GM12873 (cell line): ENCODE results near the gene SCNM1.

ENCODE experiments used
- TF ChIP-seq, protein P1 (sequence below): IDR thresholded peaks from 2 replicates; pipeline ENCODE4 v1.5.1; 2012; ENCODE audit warnings: low read depth, mild to moderate bottlenecking, moderate library complexity, low read length, control low read depth; ENCODE audit not compliant: insufficient read depth; ENCODE audit errors: missing control alignments

Gene SCNM1

DNA sequence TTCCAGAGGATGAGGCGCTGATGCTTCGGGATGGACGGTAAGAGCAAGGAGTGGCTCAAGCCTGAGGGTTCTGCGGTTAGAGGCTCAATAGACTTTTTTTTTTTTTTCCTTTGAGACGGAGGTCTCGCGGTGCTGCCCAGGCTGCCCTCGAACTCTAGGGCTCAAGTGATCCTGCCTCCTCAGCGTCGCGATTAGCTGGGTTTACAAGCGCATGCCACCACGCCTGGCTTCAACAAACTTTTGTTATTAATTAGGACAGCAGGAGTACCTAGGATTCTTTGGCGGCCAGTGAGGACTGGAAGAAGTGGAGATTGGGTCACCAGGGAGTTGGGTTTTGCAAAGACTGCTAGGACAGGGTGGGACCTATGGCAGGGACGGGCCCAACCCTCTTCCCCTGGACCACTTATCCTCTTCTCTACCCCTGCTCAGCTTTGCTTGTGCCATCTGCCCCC, 587 bp downstream of the SCNM1 start:
- TF ChIP-seq, protein P1, sequence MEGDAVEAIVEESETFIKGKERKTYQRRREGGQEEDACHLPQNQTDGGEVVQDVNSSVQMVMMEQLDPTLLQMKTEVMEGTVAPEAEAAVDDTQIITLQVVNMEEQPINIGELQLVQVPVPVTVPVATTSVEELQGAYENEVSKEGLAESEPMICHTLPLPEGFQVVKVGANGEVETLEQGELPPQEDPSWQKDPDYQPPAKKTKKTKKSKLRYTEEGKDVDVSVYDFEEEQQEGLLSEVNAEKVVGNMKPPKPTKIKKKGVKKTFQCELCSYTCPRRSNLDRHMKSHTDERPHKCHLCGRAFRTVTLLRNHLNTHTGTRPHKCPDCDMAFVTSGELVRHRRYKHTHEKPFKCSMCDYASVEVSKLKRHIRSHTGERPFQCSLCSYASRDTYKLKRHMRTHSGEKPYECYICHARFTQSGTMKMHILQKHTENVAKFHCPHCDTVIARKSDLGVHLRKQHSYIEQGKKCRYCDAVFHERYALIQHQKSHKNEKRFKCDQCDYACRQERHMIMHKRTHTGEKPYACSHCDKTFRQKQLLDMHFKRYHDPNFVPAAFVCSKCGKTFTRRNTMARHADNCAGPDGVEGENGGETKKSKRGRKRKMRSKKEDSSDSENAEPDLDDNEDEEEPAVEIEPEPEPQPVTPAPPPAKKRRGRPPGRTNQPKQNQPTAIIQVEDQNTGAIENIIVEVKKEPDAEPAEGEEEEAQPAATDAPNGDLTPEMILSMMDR, result no peak

DNA sequence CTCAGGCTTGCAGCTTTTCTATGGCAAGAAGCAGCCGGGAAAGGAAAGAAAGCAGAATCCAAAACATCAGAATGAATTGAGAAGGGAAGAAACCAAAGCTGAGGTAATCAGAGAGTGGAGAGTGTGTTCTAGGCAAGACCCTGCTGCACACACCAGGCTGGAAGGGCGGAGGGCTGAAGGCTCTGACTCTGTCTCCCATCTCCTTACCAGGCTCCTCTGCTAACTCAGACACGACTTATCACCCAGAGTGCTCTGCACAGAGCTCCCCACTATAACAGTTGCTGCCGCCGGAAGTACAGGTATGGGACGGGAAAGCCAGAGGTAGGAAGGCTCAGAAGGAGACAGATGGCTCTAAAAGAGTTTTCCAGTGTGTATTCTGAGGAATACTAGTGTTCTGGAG, 1.2 kb downstream of the SCNM1 start:
- TF ChIP-seq, protein P1, result no peak

DNA sequence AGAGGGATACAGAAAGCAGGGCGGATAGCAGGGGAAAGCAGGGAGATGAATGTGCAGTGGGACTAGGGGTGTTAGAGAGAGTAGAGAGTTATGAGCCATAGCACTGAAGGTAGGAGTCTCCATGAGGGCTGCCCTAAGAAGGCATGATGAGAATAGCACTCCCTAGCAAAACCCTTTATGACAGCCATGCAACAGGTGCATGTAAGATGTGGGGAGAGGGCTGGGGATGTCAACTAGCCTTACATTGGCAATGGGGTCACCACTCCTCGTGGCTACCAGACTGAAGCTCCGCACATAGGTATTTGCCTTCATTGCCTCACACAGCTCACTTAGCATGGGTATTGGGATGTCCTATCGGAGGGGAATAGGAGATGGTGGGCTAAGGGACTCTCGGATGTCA, 5.2 kb downstream of the SCNM1 start:
- TF ChIP-seq, protein P1, result no peak

DNA sequence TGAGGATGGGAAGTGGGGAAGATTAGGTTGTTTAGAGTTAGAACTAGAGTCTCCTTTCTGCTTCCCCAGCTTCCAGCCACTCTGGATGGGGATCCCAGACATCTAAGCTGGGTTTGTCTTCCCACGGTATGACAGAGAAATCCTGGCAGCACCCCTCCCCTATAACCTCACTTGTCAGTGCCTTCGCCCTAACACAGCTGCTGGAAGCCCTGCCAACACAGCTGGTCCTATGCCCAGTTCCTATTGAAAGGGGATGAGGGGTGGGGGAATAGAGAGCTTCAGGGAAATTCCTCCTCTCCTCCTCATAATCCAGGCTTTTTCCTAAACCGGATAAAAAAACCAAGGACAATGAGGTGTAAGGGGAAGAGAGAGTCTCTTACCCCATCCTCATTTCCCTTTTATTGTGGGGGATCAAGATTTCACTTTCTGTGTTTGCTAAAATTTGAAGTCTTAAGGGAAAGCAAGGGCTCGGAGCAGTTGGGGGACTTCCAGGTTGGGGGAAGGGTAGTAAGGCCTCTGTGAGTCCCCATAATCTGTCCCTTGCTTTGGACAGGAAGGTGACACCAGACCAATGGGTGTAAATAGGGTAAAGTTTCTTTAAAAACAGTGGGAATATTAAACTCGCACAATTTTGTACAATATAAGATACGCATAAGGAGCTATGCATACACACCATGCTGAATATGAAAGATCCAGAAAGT, 9.2 kb downstream of the SCNM1 start:
- TF ChIP-seq, protein P1, result no peak

DNA sequence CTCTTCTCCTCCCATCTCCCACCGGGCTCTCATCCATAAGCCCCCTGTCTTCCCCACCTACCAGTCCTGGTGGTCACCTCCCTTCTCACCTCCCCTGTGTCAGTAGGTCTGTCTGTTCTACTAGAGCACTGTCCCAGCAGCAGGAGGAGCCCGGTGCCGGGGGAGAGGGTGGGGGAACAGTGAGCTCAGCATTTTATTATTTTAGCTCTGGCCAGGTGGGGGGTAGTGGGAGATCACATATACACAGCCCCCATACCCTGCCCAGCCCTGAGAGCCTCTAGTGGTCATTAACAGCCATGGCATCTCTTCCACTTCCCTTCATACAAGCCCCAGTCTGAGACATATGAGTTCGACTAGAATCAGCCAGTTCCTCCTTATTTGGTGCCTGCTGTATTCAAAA, 9.9 kb downstream of the SCNM1 start, which contains the start of gene TMOD4:
TSS of gene TMOD4 (minus strand) at position 119 of the 400 bp plus-strand sequence. CDS start 1,106 bp downstream, outside the sequence.
- TF ChIP-seq, protein P1, result peak; percentile 68

DNA sequence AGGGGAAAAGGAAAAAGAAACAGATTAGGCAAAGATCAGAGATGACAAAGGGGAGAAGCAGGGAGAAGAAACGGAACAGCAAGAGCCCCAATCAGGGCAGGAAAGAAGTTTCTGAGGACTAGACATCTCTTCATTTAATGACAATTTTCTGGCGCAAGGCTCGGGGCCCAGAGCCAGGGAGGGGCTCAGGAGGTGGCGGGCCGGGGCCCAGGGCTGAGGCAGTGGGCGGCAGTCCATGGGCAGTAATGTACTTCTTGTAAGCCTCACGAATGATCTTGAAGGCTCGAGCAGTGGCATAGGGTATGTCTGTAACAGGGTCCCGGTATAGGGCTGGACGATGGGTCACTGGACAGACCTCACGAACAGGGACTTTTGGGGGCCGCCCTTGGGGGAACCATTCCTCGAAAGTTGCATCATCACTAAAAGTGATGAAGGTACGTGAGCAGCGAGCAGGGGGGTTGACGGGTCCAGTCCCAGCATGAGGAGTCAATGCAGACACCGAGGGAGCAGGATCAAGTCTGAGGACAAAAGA, 10.6 kb downstream of the SCNM1 start:
- TF ChIP-seq, protein P1, result no peak

DNA sequence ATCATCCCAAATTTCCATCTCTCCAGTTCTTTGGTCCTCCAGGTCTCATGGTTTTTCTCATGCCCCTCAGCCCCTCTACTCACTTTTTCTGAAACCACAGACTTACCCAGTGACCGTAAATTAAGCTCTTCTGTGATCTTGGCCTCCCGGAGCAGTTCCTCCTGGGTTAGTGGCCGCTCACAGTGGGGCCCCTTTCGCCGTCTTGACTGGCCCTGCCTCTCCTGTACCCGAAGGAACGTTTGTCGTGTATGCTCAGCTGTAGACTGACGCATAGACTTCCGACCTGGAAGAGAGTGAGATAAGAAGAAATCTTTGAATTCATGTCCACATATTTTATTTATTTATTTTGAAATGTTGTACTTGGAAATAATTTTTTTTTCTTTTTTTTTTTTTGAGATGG, 18.3 kb downstream of the SCNM1 start:
- TF ChIP-seq, protein P1, result no peak
